Activated naive CD8-positive, alpha-beta T cell treated with anti-CD3 and anti-CD28 coated beads, Interleukin-2, amount 50 U/mL, for 16 hours (primary cell): ENCODE results near the gene LRRC4C.
"Not testable (repeated sequence)": the region's sequence is repeated elsewhere in the genome, so short reads cannot be mapped to it uniquely, and the experiment has no call there.

Experiments
- DNase-seq: peaks from one replicate; pipeline ENCODE4 v3.0.0-alpha.2; 2020; ENCODE audit warnings: low read depth, low spot score

LRRC4C gene

DNA sequence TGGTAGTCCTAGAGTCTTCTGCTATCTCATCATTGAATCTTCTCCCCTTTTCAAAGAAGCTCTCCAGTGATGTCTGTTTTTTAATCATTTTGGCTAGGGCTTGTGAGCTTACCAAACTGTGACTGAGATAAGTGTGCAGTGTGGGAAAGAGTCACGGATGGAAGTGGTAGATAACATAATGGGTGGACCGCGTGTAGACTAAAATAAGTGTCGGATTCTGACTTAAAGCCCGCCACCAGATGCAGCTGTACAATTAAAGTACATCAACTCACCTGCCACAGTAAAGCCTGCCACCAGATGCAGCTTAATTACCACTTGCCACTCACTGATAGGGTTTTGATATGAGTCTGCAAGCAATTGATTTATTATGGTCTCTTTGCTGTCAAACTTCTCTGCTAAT, 581.5 kb downstream of the LRRC4C start:
- no peak for DNase-seq

DNA sequence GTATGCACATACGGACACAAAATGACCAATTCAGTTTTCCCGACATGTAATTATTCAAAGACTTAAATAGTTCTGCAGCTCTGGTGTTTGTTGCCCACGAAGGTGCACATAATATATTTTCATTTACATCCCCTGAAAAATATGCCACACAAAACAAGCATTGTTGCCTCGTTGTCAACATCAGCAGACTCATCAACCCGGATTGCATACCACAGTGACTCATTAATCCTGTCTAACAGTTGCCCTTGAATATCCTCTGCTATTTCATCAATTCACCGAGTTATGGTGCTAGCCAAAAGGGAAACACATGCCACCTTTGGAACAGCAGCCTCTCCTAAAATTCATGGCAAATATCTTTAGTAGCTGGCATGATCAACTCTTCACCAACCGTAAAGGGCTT, 582.2 kb downstream of the LRRC4C start:
- no peak for DNase-seq

DNA sequence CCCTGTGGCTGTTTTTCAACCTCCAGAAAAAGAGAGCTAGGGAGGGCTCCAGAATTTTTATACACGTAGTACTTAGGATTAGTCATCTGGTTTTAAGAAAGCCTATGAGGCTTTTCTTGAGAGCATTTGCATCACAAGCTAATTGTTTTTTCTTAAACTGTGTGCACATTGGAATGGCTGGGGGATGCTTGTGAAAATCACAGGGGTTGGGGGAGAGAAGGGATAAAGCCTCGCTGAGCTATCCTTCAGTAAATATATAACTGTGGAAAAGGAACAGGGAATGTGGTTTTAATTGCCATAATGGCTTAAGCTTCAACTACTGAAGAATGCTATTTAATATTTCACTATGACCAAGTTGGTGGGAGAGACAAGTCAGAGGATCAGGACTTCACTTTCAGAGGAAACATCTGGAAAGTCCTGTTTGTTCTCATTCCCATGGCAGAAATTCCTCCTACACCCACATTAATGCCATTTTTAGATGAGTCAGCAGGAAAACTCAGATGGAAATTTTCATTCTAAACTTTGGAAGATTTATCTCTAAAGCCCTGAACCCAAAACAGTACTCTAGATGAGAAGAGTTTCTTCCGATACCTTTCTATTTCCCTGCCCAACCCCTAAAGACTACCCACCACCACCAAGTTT, 591.3 kb downstream of the LRRC4C start:
- DNase-seq = no peak

DNA sequence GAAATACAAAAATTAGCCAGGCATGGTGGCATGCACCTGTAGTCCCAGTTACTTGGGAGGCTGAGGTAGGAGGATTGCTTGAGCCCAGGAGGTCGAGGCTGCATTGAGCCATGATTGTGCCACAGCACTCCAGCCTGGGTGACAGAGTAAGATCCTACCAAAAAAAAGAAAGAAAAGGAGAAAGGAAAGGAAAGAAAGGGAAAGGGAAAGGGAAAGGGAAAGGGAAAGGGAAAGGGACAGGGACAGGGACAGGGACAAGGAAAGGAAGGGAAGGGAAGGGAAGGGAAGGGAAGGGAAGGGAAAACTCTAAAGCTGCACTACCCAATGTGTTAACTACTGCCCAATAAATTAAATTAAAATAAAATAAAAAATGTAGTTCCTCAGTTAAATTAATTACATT, 601.7 kb downstream of the LRRC4C start:
- not testable (repeated sequence) for DNase-seq

DNA sequence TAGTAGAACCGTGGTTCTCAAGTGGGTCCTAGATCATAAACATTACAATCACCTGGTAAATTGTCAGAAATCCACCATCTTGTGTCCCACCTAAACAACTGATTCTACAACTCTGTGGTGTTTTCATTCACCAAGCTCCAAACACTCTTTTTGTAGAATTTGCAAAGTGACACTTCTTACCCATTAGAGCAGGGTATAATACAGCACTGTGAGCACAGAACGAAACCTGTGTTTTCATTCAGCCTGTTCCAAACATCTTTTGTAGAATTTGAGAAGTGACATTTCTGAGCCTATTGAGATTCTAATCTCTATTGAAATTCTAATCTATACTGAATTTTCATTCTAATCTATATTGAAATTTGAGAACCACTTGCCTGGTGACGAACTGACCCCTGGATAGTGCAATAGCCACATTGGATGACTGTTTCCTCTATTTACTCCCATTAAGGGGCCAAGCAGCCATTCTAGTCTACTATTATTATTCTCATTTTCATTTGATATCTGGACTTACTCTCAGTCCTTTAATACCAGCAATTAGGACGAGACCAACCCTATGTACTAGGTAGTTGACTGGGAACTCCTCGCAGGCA, 616.6 kb downstream of the LRRC4C start:
- DNase-seq = no peak

DNA sequence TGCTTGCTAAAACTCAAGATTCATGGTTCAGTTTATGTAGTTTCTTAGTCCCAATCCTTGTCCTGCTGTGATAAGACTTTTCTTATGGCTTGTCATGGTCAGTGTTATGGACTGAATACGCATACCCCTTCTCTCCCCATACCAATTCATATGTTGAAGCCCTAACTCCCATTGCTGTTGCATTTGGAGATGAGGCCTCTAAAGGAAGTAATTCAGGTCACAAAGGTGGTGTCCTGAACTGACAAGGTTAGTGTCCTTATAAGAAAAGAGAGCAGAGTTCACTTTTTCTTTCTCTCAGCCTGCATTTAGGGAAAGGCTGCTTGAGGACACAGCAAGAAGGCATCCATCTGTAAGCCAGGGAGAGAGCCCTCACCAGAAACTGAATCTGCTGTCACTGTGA, 618.2 kb downstream of the LRRC4C start:
- no peak for DNase-seq

DNA sequence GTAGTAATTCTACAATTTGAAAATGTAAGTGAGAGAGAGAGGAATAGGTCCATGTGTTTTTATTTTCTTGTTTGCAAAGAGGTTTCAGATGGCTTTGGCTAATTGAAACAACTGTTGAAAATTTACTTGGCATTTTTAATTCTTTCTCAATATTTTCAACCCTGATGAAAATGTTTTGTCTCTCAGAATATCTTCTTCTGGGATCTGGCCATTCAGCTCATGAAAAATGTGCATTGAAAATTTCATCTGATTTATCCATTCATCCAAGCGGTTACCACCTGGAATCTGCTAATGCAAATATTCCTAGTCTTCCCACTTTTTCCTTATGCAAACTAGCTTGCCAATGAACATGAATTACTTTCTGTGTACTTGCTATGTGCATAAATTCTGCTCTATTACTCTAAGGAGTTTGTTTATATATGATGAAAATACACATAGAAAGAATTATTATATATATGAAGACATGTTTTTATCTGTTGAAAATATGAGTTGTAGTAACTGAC, 621.2 kb downstream of the LRRC4C start:
- DNase-seq = no peak

DNA sequence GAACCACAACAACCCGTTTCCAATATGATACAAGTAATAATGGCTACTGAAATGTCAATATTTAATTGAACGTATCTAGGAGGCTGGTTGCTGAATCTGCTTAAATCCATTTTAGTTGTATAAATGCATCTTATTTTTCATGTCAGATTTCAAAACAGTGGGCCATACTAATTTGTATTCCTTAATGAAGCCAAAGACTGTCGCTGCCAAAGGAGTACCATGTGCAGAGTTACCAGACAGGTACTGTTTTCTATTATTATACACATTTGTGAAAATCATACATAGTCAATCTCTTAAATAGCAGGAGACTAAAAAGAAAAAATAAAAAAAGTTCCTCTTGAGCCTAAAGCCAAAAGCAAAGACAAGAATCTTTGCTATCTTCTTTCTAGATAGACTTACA, 632.3 kb downstream of the LRRC4C start:
- no peak for DNase-seq

DNA sequence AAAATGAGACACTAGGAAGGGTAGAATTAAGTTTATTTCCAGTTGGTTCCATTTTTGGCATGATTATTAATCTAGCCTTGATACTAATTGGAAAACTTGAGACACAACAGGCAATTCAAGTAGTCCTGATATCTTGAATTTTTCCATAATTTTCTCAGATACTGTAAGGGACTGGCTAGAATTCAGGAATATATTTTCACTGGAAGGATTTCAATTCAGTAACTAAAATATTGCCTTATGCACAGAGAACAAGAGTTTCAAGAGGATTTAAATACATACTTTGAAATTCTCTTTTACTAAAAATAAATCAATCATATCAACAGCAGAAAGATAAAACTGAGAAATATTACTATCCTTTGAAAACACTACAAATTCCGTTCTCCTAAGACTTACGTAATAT, 632.9 kb downstream of the LRRC4C start:
- no peak for DNase-seq

DNA sequence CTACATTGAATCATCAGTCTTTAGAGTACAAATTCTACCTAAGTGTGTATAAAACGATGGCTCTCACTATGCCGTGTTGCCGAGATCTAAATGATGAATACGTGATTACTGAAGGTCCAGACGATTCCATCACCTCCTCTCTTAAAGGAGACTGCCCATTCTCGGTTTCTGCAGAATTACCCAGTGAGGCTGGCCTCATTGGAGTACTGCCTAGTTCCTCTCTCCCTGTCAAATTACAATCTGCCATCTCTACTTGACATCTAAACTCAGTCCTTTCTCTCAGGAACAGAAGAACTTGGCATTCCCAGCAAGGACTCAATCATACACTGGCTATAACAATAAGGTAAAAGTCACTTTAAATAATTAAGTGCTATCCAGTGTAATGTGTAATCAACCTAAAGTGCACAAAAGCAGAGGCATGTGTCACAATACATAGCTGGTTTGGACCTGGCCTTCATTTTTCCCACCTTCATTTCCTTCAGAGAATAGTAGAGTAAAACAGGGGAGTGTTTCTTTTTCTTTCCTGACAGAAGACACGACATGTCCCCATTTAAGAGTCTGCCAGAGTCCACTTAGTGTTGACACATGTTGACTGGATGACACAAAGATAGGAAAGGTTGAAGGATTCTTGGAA, 634.1 kb downstream of the LRRC4C start:
- no peak for DNase-seq

DNA sequence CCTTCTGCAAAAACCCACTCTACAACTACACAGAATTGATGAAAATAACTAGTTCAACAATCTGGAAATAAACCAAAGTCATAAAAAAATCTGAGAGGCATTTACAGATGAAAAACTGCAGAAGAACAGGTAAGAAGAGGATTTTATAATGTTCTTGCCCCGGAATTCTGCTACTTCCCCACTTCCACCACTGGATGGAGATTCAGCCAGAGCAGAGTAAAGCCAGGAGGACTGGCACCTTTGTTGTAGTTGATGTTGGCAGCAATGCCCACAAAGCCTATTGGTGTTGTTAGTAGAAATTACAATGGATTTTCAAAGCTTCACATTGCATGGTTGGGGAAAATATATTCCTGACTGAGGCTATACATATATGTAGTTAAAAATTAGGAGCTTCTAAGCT, 640.2 kb downstream of the LRRC4C start:
- no peak for DNase-seq

DNA sequence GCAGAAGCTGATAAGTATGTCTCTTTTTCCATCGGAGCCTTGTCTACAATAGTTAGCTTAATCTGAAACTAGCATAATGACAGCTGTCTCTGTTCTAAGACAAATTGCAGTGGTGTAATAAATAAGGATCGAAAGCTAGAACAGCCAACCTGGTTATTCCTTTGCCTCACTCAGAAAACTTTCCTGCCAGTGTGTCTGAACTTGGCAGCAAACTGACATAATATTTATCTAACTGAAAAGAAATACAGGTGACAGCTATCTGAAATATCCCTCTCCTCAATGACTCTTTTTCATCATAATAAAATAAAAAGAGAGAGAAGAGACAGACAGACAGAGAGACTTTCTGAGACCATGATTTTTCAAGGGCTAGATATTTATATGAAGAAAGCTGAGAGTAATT, 642.5 kb downstream of the LRRC4C start:
- no peak for DNase-seq

DNA sequence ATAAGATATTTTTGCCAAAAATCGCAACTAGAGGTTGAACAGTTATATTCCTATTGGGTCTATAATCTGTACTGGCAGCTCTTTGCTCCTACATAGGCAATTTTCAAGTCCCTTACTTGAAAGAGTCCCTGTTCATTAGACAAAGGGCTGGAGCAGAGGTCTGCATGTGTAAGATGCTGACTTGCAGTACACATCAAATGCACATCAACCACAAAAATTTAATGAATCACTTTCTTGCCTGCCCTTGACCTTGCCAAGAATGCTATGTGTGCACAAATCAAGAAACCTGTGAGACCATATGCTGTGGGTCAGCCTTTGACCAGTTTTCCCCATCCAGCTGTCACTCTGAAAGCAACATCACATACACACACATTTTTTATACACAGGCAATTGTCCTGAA, 661.5 kb downstream of the LRRC4C start:
- DNase-seq = no peak

DNA sequence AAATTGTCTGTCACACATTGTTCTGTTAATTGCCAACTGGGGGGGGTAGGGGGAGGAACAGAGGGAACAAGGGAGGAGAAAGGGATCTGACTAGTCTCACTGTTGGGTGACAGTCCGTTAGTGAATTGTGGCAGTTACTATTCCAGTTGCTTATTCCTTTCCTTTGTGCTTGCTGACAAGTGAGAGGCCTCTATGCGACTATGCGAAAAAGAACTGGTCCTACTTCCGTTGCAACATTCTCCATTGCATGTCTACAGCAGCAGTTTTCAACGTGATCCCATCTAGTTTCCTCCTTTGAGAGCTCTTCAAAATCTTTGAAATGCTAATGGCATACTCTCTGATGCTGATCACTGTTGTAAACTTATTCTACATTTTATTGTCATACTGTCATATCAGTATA, 672.2 kb downstream of the LRRC4C start:
- no peak for DNase-seq

DNA sequence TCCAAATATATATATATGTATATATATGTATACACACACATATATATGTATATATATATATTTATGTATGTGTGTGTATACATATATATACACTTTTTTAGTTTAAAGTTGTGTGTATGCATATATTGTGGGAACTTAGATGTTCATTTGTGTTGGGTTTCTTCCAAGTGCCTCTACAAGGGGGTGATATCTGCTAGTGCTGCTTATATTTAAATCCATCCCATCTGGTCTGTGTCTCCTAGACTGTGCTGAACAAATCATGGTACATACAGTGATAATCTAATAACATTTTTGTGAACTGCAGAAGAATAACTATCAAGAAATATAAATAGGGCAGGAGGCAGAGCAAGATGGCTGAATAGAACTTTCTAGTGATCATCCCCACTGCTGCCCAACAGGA, 696.4 kb downstream of the LRRC4C start:
- DNase-seq = no peak

DNA sequence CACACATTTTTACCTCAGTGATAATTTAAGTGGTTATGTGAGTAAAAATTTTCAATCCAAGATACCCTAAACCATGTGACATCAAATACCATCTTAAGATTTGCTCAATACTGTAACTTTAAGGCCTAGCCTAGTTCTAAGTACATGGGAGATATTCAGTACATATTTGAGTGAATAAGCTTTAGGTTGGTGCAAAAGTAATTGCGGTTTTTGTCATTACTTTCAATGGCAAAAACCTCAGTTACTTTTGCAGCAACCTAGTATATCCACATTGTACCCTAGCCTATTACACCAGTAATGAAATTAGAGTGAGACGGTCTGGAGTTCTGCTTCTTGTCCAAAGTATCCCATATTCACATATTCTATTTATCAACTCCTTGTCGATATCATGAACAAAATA, 700.1 kb downstream of the LRRC4C start:
- DNase-seq = no peak

DNA sequence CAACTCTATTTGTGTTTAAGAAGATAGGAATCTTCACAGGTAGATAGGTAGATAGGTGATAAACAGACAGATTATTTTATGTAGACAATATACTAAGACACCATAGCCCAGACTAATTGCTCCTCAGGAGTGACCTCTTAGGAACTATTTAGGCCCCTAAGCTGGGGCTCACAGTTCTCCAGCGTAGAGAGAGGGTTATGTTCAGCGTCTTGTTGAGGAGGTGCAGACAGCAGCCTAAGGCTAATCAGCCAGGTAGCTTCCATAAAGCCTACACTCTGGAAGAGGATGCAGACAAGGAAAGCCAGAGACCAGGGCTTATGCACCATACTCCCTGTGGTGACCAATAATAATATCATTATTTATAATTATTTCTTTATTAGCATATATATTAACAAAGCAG, 705.2 kb downstream of the LRRC4C start:
- no peak for DNase-seq

DNA sequence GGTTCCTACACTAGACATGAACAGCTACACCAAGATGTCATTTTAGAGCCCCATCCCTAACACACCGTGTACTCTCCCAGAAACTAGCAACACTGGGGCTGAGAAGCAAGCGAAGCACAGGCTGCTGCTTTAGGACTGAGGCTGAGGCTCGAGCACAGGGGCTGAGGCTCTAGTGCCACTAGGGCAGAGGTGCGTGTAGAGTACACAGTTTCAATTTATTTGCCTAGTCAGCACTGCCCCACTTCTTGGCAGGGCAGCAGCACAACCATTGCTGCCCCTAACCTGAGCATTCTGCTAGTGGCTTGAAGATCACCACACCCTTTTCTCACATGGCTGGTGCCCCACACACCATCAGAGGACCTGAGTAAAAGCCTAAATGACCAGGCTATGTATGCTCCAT, 713.2 kb downstream of the LRRC4C start:
- DNase-seq = no peak

DNA sequence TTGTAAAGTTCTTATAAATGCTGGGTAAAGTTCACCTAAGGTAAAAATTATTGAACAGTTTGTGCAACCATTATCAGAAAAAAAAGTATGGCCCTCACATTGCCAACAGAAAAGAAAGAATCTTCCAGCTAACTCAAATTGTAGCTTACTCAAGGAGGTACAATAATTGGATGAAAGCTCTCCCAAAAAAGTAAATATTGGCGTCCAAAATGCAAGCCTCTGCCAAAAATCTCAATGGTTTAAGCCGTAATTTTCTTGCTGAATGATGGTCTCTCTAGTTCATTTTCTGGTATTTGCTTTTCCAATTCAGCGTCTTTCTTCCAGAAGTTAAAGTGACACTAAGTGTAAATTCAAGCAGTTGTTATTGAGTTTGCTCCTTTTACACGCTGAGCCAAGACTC, 727.3 kb downstream of the LRRC4C start:
- no peak for DNase-seq

DNA sequence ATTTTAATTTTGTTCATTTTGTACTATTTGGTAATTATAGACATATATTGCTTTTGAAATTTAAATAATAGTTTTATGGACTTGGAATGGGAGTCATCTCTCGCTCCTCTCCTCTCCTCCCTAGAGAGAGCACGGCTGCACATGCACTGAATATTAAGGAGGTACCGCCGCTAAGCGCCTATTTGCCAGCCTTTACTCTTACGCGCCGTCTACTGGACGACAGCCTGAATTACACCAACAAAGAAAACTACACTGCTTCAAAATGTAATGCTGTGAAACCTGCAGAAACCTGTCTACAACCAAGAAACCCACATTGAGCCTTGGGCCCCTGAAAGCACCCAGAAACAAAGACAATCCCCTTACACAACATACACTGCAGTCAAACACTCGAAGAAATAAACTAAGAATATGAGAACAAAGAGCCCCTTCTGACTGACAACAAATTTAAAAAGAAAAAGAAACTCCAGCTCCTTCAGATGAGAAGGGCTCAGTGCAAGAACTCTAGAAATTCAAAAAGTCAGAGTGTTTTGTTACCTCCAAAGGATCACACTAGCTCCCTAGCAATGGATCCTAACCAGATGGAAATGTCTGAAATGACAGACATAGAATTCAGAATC, 737.2 kb downstream of the LRRC4C start:
- no peak for DNase-seq

DNA sequence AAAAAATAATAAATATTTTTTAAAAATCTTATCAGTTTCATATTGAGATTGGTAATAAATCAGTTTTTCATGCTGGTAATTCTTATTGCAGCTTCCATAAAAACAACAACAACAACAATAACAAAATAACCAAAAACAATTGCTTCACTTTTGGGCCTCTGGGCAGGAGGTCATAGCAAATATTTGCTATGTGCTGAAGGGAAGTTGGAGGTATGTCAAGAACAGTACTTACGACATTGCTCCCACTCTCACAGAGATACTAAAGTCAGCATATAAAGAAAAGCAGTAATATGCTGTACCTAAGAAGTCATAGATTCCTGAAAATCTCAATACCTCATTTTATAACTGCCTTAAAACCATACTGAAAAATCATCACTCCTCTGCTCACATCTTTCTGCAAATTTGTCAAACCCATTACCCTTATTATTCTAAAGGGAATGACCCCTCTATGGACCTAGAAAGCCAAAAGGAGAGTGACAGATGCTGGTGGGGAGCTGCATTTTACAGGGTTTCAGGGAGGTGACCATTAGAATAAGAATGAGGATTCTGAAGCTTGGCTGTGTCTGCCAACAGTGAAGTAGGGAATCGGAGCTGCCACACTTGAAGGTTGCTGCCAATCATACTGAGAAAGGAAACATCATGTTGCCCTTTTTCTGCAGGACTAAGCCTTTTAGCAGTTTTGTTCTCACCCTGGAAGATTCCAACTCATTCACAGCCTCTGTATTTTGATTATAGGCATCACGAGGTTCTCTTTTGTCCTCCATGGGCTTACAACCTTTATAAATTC, 742.9 kb downstream of the LRRC4C start:
- no peak for DNase-seq

DNA sequence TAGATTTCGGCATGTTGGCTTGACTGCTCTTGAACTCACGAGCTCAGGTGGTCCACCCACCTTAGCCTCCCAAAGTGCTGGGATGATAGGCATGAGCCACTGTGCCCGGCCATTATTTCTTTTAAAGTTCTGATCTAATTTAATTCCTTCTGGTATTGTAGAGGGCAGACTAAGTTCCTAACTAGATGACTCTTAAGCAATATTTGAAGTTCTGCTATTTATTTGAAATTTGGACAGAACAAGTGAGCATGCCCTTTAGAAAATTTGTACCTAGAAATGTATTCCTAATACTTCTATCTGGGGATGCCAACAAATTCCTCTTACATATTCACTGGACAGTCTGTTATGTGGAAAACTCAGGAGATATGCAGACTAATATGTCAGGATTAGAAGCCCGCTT, 746.4 kb downstream of the LRRC4C start:
- no peak for DNase-seq
